HG03139 (cell line): Measurements from ENCODE around the gene ERC1.

Experiments
- ATAC-seq: cut with Tn5 transposase; IDR thresholded peaks from one replicate; pipeline ENCODE4 v1.9.1; 2021; ENCODE audit not compliant: unreplicated experiment

The ERC1 gene

GRCh38 chr12:1280059-1280458, 289.0 kb downstream of the ERC1 start:
- ATAC-seq: no peak

- no peak for ATAC-seq
Measured at GRCh38 chr12:1281683-1282366, 290.8 kb downstream of the ERC1 start.

GRCh38 chr12:1282670-1283315, 291.8 kb downstream of the ERC1 start:
- no peak for ATAC-seq

GRCh38 chr12:1283316-1283715, 292.3 kb downstream of the ERC1 start:
- ATAC-seq: no peak

GRCh38 chr12:1284611-1285010, 293.6 kb downstream of the ERC1 start:
- no peak for ATAC-seq

GRCh38 chr12:1287446-1287975, 296.5 kb downstream of the ERC1 start:
- ATAC-seq: no peak

- no peak for ATAC-seq
Measured at GRCh38 chr12:1288333-1288732, 297.3 kb downstream of the ERC1 start.

- no peak for ATAC-seq
Measured at GRCh38 chr12:1289371-1290155, 298.5 kb downstream of the ERC1 start.

- no peak for ATAC-seq
Measured at GRCh38 chr12:1290716-1291115, 299.7 kb downstream of the ERC1 start.

GRCh38 chr12:1291601-1292332, 300.7 kb downstream of the ERC1 start:
- ATAC-seq: no peak

GRCh38 chr12:1293901-1294300, 302.9 kb downstream of the ERC1 start:
- ATAC-seq: no peak

- ATAC-seq: no peak
Measured at GRCh38 chr12:1297206-1297605, 306.2 kb downstream of the ERC1 start.

- no peak for ATAC-seq
Measured at GRCh38 chr12:1297639-1298175, 306.7 kb downstream of the ERC1 start.

- no peak for ATAC-seq
Measured at GRCh38 chr12:1300460-1300859, 309.4 kb downstream of the ERC1 start.

GRCh38 chr12:1302201-1302870, 311.3 kb downstream of the ERC1 start:
- ATAC-seq: no peak

- ATAC-seq: no peak
Measured at GRCh38 chr12:1305063-1305434, 314.0 kb downstream of the ERC1 start.

- no peak for ATAC-seq
Measured at GRCh38 chr12:1305791-1306500, 314.9 kb downstream of the ERC1 start.

GRCh38 chr12:1306817-1307216, 315.8 kb downstream of the ERC1 start:
- ATAC-seq: no peak

- ATAC-seq: no peak
Measured at GRCh38 chr12:1307796-1308195, 316.8 kb downstream of the ERC1 start.

GRCh38 chr12:1309613-1310012, 318.6 kb downstream of the ERC1 start:
- no peak for ATAC-seq
